HG02981 (cell line): Measurements from ENCODE around the gene GNA12.
"Not testable (repeated sequence)": the region's sequence is repeated elsewhere in the genome, so short reads cannot be mapped to it uniquely, and the experiment has no call there.

Experiments
- ATAC-seq: cut with Tn5 transposase; IDR thresholded peaks from one replicate; pipeline ENCODE4 v1.9.1; 2021; ENCODE audit warnings: mild to moderate bottlenecking, moderate library complexity; ENCODE audit not compliant: unreplicated experiment

The GNA12 gene

DNA sequence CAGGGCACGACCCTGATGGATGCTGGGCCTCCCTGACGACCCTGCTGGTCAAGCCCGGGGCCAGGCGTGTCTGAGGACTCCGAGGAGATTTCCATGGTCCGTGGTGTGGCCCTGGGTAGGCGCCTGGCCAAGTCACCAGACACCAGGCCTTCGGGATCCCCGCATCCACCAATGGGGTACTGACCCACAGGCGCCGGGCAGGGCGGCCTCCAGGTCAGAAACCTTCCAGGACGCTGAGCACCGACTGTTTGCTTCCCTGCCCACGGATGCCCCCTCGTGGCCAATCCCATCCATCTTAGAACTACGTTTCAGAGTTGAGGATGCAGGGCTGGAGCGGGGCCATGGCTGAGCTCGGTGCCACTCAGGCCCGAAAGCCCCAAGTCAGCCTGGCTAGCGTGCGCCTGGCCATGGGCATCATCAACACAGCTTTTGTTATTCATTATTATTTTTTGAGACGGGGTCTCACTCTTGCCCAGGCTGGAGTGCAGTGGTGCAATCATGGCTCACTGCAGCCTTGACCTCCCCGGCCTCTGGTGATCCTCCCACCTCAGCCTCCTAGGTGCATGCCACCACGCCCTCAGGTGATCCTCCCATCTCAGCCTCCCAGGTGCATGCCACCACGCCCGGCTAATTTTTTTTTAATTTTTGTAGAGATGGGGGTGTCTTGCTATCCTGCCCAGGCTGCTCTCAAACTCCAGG lies 163.2 kb downstream of the GNA12 start:
- no peak for ATAC-seq

GRCh38 chr7:2680256-2680655 lies 163.9 kb downstream of the GNA12 start:
- ATAC-seq = no peak

DNA sequence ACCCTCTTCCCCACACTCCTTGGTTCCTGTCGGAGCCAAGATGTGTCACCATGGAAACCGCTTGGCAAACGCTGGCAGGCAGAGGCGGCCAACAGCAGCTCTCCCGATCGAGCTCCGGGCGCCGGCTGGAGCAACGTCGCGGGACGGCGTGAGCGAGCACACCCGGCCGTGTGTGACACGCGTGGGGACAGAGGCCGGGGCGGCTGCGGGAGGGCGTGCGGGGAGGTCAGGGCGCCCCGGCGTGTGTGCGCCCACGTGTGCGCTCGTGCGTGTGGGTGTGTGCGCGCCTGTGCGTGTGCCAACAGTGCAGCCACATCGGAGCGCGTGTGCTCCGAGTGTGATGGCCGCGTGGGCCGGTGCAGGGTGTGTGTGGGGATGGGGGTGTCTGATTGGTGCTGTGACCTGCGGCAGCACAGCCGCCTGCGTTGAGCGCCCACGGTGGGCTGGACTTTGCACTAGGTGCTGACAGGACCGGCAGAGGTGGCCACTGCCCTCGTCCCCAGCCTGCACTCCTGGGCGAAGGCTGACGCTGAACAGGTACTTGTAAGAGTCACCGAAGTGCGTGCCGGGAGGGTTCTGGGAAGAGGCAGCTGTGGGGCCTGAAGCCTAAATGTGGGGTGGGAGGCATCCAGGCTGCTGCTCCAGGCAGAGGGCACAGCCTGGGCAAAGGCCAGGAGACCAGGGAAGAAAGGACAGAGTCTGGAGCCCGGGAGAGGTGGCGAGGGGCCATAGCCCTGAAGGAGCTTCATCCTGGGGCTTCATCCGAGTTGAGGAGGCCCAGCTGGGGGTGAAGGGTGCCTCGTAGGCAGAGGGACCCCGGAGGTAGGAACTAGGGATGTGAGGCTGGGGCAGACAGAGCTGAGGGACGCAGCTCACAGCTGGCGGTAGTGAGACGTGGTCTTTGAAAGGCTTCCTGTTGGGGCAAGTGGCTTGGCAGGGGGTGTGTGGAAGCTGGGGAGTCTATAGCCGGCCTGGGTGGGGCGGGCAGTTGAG lies 164.7 kb downstream of the GNA12 start:
- ATAC-seq = not testable (repeated sequence)

DNA sequence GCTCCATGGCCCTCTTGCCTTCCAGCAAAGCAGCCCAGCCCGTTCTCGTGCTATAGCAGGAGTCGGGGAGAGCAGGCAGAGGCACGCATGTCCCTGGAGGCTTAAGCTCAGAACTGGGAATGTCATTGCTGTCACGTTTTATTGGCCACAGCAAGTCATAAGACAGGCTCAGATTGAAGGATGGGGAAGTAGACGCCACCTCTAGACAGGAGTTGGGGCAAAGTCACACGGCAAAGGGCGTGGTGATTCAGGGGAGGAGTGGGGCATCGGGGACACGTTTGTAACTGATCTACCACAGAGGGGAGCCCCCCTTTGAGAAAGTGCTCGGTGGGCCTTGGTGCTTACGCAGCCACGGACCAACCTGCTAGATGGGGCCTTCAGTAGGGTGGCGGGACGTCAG lies 165.7 kb downstream of the GNA12 start:
- not testable (repeated sequence) for ATAC-seq
